Measurements from ENCODE around the gene MEF2A.
"Not testable (repeated sequence)": the region's sequence is repeated elsewhere in the genome, so short reads cannot be mapped to it uniquely, and the experiment has no call there.

MEF2A gene

DNA sequence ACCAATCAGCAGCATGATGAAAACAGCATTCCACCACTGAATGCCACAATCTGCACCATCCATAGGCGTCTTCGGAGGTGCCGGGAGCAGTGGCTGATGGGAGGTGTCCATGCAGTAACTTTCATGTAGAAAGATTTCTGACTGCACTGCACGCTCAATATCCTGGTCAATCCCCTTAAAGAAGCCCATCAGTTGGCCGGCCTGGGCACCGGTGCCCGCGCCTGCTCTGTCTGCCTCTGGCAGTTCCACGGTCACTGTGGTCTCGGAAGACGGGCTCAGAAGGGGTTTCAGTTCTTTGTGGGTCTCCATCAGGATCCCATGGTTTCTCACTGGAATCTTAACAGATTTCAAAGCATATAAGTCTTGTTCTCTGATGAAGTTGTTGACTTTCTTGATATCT lies 163.5 kb downstream of the MEF2A start:
- no peak for DNase-seq (ENCODE audit: low read depth in 3 of 3)

DNA sequence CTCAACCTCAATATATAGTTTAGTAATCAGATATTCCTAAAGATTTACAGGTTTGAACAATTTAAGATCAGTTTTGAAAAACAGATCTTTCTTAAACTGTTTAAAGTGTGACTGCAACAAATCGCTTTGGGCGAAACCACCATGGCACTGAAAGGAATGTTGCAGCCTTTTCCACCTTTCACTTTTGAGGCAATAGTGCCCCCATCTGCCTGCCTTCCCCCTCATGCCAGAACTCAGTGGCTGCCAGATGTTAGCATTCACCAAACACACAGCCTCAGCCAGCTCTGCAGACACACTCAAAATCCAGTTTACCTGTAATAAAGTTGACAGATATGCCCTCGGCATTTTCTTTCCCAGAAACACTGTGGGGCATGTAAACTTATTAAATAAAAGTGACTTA lies 164.1 kb downstream of the MEF2A start:
- no peak for DNase-seq (ENCODE audit: low read depth in 3 of 3)

DNA sequence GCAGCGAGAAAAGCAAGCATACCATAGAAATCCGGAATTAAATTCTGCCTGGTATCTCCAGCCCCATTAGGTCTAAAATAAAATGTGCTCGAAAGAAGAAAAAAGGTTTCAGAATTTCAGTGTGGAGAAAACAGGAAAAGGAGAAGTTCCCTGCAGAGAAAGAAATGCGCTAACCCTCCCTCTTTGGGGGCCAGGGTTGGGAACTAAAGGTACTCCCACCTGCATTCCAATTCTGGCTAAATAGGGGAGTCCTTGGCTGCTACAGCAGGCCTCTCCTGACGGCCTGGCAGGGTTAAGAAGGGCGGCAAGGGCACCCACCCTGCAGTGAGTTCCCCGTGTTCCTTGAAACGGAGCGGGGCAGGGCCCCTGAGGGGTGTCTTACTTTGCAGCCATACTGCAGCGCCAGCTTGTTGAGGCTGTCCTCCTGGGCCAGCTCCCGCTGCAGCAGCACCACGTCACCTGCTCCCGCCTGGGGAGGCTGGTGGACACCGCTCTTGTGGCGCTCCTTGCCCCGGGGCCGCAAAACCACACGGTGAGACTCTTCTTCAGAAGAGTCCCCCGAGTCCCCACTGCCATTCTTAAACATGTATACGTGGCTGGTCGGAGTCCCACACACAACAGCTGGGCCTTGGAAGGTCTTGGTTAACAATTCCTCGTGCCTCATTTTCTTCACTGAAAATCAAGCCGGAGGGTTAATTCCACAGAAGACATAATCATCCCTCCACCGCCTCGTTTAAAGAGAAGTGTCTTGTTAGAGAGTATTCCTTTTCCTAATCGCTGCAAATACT lies 165.7 kb downstream of the MEF2A start:
- no peak for DNase-seq (ENCODE audit: low read depth in 3 of 3)

DNA sequence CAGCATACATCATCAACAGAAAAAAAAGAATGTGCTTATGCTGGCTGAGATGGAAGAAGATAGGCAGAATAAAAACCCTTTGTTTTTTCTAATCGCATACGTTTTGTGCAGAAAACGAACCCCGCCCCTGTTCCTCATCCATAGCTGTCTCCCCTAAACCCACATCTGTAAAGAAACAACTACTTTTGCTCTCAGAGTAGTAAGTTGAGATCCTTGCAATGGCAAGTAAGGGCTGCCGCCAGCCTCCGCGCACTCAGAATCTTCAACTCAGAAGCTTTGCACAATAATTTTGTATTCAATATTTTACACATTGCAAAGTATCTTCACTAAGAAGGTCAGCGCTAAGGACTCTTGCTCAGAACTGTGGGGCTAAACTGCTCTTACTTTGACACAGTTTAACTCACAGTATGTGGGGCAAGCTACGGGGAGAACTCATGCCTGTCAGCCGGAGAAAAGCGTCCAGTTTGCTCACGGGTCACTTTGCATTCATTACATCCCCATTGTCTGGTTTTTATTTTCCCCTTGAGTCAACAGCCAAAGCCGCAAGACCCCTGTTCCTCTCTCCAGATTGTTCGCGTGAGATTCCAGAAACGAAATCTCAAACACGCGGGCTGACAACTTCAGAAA lies 166.5 kb downstream of the MEF2A start:
- DNase-seq (ENCODE audit: low read depth in 3 of 3), result no peak

DNA sequence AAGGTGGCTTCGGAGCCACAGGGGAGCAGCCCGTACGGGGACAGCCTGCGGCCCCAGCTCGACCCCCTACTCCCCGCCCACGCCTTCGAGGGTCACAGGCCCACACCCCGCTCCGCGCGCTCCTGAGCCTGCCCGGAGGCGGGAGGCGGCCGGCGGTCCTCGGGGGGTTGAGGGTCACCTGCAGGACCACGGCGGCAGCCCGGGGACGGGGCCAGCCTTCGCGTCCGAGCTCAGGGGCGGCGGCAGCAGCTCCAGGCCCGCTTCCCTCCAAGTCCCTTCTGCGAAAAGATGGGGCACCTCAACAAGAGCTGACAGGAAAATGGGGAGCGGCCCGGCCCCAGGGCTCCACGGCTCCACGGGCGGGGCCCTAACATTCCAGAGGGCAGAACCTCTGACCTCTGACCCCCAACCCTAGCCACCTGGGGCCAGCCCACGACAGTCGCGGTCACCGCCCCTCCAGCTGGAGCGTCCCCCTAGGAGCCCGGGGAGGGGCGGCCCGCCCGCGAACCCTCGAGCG lies 167.0 kb downstream of the MEF2A start:
- DNase-seq (ENCODE audit: low read depth in 3 of 3), result peak in 1 of 3 experiments; percentile 9

DNA sequence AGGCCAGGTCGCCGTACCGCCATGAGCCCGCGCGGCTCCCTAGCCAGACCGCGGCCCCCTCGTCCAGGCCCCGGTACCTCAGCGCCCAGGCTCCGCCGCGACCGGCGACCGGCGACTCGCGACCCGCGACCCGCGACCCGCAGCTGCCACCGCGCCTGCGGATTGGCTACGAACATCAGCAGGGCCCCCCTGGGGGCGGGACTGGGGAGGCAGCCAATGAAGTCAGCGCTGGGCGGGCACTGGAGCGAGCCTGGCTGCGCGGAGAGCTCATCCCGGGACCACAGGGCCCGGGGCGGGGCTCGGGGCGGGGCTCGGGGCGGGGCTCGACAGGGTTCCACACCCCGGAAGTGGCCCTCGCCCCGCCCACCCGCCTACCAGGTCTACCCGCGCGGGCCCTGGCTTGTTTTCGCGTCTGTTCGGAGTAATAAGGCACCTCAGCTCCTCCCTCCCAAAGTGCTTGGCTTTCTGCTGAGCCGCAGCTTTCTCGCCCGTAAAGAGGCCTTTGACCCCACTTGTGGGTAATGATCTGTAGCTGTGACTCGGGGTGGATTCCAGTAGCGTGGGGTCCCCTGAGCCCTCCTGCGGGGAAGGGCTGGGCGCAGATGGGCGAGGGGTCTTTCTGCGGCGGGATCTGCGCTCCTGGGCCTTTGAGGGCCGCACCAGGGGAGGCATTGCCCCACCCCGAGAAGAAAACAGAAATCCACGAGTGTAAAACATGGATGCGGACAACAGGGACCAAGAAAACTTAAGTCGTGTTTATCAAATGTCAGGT lies 167.7 kb downstream of the MEF2A start, which contains the start of gene LYSMD4:
TSS of gene LYSMD4 (minus strand) at position 170 of the 772 bp plus-strand sequence. CDS start 1,438 bp downstream, outside the sequence.
- peak; percentile 98 to 99 (median 99) for DNase-seq (ENCODE audit: low read depth in 3 of 3)

DNA sequence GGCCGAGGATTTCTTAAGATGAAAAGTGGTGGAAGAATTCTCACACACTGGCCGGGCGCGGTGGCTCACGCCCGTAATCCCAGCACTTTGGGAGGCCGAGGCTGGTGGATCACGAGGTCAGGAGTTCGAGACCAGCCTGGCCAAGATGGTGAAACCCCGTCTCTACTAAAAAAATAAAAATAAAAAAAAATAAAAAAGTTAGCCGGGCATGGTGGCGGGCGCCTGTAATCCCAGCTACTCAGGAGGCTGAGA lies 168.2 kb downstream of the MEF2A start:
- DNase-seq (ENCODE audit: low read depth in 3 of 3), result not testable (repeated sequence)

DNA sequence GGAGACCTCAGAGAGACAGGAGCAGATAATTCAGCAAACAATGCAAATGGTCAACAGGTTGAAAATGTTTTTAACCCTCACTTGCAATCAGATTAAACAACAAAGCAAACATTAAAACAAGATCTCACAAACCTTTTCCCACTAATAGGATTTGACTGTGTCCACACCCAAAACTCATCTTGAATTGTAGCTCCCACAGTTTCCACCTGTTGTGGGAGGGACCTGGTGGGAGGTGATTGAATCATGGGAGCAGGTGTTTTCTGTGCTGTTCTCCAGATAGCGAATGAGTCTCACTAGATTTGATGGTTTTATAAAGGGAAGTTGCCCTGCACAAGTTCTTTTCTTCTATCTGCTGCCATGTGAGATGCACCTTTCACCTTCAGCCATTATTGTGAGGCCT lies 168.8 kb downstream of the MEF2A start:
- no peak for DNase-seq (ENCODE audit: low read depth in 3 of 3)

DNA sequence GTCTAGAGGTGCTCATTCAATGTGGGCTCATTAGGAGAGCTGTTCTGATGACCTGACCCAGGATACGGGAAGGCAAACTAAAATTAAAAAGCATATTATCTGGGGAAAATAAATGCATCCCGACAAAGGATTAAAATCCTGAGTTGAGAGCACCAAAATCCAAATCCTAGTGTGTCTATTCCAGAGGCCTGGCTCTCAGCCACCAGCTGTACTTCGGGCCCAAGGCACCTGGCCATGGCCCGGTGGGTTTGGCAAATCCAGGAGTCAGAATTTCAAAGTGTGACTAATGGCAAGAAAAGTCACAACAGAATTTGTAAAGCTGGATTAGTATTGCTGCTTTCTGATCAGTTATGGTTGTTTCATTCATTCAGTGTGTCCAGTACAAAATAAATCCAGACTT lies 170.1 kb downstream of the MEF2A start:
- no peak for DNase-seq (ENCODE audit: low read depth in 3 of 3)

DNA sequence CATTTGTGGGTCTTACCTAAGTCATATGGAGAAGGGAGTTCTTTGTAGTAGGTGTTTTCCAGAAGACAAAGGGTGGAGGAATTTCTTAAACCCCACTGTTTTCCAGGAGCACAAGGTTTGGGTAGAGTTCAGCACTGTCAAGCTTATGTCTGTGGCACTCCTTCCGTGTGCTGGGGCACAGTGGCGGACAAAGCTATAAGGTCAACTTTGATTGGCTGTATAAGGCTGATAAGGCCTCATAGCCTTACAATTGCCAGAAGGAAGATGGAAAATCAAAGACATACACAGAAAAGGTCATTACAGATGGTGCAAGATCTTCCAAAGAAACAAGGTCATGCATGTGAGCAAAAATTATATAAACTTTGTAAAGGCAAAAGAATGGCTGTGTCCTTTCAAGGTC lies 170.9 kb downstream of the MEF2A start:
- DNase-seq (ENCODE audit: low read depth in 3 of 3), result no peak

DNA sequence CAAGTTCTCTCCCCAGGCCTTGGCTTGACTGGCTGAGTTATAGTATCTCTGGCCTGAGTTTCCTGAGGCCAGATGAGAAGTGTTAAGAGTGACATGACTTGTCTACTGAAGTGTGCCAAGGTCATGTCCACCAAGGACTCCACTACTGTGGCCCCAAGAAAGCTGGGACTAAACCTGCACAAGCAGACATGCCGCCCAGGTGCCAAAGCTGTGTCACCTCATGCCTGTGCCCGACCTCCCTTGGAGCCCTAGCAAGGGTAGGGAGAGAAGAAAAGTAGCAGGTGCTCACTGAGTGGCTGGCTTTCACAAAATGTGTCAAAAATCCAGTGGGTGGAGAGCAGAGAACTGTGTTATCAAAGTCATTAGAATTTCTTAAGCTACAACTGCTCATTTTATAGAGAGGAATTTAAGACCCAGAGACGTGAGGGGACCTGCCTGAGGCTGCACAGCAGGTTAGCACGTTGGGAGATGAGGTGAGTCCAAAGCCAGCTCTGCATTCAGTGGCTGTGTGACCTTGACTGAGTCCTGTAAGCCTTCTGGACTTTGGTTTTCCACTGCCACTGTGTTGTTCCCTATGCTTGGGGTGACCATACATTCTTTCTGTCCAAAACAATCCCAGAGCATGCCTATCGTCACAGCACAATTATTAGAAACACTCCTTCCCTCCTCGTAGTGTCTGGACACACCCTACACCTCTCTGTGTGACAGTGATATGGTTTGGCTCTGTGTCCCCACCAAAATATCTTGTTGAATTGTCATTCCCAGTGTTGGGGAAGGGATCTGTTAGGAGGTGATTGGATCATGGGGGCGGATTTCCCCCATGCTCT lies 172.4 kb downstream of the MEF2A start:
- DNase-seq (ENCODE audit: low read depth in 3 of 3), result no peak

DNA sequence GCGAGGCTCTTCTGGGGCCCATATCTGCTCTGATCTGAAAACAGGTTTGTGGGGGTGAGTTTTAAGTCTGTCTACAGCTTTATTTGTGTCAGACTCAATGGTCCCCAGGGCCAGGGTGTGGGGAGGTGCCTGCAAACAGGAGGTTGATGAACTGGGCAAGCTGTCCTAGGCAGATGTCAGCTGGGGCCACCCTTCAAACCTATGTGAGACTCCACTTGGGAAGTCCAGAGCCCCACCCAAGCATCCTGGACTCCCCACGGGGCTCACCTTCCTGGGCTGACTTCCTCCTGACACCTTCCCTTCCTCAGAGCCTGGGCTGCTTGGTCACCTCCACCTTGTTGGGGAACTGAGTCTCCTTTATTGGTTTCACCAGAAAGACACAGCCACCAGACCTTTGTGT lies 176.1 kb downstream of the MEF2A start:
- DNase-seq (ENCODE audit: low read depth in 3 of 3), result no peak

DNA sequence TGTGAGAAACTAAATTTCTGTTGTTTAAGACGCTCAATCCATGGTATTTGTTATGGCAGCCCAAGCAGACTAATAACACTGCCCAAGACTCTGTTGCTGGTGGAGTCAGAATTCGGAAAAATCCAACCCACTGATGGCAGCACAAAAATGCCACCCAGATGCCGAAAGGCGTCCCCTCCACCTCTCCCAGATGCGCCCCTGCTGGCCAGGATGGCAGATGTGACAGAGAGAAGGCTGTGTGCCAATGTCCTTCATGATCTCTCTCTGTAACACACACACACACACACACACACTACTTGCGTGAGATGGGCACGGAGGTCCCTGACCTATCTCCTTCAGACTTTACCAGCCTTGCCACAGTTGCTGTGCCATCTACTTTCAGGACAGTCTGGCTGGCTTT lies 178.4 kb downstream of the MEF2A start:
- DNase-seq (ENCODE audit: low read depth in 3 of 3), result no peak

DNA sequence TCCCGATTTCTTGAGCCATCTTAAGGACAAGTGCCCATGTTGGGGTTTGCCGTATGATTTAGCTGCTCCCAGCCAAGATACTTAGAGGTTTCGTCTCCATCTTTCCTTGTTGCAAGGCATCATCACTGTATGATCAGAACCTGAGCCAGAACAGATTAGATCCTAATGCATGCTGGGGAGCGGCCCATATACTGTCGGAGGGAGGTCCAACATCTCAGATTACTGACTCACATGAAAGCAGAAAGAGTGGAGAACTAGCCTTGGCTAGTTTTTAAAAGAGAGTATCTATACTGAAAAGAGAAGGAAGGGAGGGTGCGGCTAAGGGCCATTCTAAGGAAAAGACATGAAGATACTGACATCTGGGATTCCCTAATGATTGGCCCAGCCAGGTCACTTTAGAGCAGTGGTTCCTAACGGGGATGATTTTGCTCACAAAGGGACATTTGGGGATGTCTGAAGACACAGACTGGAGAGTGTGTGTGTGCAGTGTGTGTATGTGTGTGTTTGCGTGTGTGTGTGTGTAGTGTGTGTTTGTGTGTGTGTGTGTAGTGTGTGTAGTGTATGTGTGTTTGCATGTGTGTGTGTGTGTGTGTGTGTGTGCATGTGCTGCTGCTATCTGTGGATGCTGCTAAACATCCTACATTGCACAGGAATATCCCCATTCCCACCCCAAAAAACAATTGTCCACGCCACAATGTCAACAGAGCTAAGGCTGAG lies 179.7 kb downstream of the MEF2A start:
- no peak for DNase-seq (ENCODE audit: low read depth in 3 of 3)

DNA sequence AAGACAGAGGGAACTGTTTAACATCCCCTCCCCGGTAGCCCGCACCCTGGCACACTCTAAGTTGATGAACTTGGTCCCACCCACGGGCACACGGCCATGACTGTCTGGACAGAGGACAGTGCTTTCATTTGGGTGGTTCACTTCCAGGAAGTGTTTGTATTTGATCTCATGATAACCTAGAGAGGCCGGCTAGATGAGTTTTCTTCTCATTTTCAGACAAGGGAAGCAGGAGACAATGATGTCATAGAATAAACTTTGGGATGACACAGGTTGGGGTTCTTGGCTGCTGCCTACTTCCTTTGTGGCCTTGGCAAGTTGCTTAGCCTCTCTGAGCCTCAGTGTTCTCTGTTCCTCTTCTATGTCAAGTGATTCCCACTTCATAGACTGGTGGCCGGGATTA lies 183.6 kb downstream of the MEF2A start:
- DNase-seq (ENCODE audit: low read depth in 3 of 3), result no peak

DNA sequence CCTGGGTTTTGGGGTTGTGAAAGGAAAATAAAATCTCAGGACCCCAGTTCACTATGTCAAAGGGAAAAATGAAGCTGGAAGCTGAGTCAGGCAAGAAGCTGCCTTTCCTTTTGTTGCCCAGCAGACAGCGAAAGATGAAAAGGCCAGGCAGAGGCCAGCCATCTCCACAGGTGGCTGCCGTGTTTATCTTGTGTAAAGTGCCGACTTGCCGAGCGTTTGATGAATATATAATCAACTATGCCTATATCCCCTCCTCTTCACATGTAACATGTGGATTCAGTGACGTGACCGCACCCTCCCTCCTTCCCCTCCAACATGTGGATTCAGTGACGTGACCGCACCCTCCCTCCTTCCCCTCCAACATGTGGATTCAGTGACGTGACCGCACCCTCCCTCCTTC lies 184.5 kb downstream of the MEF2A start:
- not testable (repeated sequence) for DNase-seq (ENCODE audit: low read depth in 3 of 3)

DNA sequence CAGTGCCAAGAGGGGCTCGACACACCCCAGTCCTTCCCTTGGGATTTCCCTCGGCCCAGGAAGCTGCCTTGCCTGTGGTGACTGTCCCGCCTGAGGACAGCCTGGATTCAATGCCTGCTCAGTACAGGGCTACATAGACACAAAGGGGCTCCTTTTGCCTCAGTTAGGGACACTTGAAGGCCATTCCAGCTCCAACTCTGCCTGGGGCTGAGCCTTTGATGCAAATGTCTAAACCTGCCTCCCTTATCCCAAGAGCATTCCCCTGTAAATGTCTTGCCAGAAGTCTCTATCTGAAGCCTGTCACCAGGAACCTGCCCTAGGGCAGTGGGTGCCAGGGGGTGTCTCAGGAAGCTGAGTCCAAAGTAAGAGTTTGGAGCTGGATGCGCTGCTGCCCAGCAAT lies 186.8 kb downstream of the MEF2A start:
- DNase-seq (ENCODE audit: low read depth in 3 of 3), result no peak

DNA sequence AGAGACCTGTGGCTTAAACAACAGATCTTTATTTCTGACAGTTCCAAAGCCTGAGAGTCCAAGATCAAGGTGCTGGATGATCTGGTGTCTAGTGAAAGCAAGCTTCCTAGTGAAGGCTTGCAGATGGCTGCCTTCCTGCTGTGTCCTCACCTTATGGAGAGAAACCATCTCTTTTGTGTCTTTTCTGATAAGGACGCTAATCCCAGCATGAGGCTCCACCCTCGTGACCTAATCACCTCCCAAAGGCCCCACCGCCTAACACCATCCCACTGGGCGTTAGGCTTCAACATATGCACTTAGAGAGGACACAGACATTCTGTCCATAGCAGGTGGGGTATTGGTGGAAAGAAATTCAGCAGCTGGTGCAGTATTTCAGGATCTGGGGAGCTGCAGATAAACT lies 187.3 kb downstream of the MEF2A start:
- no peak for DNase-seq (ENCODE audit: low read depth in 3 of 3)

DNA sequence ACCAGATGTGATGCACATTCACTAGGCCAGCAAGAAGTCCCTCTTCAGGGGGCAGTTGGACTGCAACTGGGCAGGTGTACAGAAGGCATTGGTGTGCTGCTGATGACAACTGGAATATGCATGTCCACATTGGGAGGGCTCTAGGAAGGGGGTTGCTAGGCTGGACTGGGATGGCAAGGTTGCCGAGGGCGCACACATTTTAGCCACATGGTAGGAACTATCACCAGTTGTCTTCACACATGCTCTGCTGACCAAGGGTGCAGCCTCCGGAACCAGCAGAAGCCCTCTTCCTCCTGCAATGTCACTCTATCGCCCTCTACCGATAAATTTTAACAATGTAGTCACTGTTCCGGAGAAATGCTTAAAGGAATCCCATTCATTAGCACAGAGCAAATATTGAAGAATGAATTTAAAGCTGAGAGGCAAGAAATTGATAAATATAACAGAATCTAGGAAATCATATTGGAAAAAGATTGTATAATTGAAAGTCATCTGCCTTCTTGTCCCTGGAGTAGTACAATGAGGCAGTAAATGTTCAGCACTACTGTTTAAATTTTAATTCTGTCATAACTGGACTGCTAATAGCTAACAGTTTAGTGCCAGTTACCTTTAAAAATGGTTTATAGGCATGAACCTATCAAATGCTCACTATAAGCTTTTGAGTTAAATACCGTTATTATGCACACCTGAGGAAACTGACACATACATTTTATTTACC lies 190.1 kb downstream of the MEF2A start:
- DNase-seq (ENCODE audit: low read depth in 3 of 3), result peak in 2 of 3 experiments; percentile 3 to 6

DNA sequence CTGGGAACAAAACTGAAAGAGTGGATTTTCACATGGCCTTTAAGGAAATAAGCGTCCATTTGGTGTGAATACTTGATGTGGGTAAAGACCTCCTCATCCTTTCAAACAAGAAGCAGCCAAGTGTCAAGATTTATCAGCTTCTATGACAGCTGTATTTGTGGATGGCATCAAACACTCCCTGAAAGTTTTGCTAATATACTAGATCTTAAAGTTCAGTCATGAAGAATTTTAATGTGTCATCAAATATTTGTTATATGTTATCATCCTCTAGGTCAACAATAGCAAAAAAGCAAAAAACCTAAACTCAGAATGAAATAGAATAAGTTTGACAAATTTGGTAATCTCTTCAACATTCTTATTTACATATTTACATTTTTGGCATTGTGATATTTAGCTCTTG lies 196.5 kb downstream of the MEF2A start:
- no peak for DNase-seq (ENCODE audit: low read depth in 3 of 3)

DNA sequence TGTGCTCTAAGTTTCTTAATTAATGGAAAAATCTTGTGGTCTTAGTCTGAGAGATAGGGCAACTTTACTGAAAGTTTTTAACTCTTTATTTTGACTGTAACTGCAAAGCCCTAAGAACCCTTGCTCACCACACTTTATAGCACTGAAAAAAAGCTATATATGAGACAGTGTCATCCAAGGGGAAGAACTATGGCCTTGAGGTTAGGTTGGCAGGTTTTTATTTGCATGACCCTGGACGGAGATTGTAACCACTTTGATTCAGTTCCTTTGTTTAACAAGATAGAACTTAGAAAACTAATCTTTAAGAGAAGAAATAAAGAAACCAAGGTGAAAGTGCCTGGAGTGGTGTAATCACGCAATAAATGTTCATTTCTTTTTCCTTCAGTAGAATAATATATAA lies 198.0 kb downstream of the MEF2A start:
- DNase-seq (ENCODE audit: low read depth in 3 of 3), result no peak

Measured in stimulated activated CD4-positive, alpha-beta T cell treated with anti-CD3 and anti-CD28 coated beads, TNF-alpha, amount 100 ng/mL, for 4 hours (primary cell).